Measurements from ENCODE around the gene BACH1.
A peak's percentile ranks its signal among the peaks of the same experiment; 100 is the strongest.

BACH1 gene

DNA sequence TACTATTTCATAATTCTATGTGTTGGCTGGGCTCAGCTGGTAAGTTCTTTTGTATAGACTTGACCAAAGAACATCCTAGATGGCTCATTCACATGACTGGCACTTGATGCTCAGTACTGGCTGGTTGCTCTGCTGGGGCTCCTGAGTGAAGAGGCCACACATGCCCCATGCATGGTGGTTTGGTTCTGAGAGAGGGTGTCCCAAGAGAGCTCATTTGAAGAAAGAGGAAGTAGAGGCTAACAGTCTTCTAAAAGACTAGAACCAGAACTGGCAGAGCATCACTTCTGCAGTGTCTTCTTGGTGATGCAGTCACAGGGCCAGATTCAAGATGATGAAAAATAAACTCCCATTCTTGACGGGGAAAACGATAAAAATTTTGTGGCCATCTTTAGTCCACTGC is 5.2 kb upstream of the BACH1 start:
- no peak overlapping the region for H3K27ac ChIP-seq
- no peak overlapping the region for H3K4me3 ChIP-seq
- DNase-seq (ENCODE audit: low spot score): no peak
- TF ChIP-seq, protein P1, sequence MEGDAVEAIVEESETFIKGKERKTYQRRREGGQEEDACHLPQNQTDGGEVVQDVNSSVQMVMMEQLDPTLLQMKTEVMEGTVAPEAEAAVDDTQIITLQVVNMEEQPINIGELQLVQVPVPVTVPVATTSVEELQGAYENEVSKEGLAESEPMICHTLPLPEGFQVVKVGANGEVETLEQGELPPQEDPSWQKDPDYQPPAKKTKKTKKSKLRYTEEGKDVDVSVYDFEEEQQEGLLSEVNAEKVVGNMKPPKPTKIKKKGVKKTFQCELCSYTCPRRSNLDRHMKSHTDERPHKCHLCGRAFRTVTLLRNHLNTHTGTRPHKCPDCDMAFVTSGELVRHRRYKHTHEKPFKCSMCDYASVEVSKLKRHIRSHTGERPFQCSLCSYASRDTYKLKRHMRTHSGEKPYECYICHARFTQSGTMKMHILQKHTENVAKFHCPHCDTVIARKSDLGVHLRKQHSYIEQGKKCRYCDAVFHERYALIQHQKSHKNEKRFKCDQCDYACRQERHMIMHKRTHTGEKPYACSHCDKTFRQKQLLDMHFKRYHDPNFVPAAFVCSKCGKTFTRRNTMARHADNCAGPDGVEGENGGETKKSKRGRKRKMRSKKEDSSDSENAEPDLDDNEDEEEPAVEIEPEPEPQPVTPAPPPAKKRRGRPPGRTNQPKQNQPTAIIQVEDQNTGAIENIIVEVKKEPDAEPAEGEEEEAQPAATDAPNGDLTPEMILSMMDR (IDR thresholded peaks at IDR 0.05): no peak

DNA sequence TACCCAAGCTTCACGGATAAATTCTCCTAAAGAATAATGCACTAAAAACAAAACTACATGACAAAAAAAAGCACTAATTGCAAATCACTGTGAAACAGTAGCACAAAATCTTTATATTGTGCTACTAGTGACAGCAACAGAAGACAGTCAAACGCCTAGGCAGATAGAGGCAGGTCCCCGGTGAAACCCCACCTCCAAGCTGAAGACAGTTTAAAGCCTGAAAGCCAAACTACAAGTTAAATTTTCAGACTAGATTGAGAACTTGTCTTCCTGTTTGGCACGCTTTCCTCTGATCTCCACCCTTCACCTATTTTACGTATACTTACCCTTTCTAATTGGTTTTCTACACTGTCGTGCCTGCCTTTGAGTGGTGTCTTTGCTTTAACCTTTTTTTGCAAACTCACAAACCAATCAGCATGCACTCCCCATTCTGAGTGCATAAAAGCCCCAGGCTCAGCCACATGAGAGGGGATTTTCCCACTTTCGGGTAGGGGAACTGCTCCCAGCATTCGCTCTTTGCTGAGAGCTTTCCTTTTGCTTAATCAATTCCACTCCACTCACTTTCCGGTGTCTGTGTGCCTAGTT is 3.6 kb upstream of the BACH1 start:
- Histone ChIP-seq H3K27ac (no peak overlapping the region), H3K4me3 (no peak overlapping the region)
- TF ChIP-seq, protein P1 (IDR thresholded peaks at IDR 0.05): no peak
- no peak for DNase-seq (ENCODE audit: low spot score)

DNA sequence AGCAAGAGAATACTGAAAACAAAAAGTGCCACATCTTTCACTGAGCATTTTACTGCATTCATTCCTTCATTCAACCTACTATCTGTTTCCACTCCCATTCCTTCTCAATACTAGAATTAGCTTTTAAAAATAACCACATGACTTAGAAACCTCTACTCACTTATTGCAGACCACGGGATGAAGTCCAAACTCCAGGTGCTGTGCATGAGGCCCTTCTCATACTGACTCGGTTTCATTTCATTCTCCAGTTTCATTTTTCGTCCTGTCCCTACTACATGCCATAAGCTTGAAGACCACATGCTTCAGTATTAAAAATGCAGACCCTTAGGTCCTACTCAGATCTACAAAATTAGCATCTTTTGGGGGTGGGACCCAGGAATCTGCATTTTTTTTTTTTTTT is 2.3 kb upstream of the BACH1 start:
- H3K27ac ChIP-seq: no peak overlapping the region
- TF ChIP-seq, protein P1 (IDR thresholded peaks at IDR 0.05): no peak
- no peak for DNase-seq (ENCODE audit: low spot score)
- H3K4me3 ChIP-seq: no peak overlapping the region

DNA sequence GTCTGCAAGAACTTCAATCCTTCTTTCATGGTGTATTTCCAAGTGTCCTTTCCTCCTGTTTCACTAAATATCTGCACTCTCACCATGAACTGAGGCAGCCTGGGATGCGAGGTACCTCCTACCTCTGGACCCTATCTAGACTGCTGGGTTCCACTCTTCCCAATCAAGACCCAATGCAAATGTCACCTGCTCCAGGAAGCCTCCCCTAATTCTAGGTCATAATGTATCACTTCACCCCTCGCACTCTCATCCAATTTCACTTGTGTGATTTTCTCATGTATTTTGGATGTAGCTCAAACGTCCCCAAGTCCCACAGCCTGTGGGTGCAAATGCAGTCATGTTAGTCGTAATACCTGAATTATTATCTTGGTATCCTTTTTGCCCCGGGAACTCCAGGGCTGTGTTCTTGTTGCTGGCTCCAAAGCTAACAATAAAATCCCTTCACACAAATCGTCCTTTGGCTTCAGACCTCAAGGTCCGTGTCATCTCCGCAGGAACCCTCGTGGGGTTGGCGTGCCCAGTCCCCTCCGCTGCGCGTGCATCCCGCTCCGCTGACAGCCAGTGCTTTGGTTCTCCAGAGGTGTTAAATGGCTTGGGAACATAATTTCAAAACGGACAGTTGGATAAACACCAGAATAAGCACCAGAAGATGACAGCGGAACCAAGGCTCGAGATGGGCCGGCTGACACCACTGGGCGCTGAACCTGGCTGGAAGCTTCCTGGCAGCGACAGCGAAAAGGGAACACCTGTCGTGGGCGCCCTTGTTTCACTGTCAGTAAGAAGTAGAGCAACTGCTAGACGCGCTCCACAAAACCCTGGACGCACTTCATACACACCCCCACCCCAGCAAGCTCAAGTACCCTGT is 1.0 kb upstream of the BACH1 start:
- Histone ChIP-seq H3K4me3 (peak overlapping the region; percentile 92), H3K27ac (peak overlapping the region; percentile 98 to 99)
- no peak for DNase-seq (ENCODE audit: low spot score)

DNA sequence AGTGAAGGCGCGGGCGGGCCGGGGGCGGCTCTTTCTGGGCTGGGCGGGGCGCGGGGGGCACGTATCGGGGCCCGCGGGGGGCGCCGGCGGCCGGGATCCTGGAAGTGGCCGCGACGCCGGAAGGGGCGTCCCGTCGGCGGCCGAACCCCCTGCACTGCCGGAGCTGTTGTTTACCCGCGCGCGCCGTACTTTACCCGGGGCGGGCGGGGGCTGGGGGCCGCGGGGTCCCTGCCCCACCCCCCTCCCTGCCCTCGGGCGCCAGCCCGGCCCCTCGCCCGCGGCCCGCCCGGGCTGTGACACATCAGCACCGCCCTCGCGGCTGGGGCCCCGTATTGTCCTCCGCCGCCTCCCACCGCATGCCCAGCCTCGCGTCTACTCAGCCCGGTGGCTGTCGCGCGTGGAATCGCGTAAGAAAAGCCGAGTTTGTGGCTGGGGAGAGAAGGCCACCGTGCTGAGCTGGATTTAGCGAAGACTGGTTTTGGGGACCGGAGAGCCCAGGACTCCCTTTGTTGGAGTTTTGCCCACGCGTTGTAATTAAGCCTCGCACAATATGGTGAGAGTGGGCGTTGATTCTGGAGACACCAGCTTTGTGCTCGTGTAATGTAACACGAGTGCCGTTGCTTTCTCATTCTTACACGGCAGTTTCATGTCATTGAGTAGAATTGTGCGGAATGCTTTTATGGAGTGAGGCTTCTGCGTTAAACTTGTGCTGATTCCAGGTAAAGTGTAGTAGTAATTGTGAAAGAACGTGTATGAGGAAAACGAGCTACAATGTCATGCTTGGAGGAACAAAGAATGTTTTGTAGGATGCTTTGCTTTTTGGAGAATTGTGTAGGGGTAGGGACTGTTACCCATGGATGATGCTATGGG is 559 bp downstream of the BACH1 start:
- TF ChIP-seq, protein P1 (IDR thresholded peaks at IDR 0.05): peak; percentile 10
- H3K4me3 ChIP-seq: peak overlapping the region; percentile 92
- H3K27ac ChIP-seq: peak overlapping the region; percentile 98 to 99
- peak; percentile 82 for DNase-seq (ENCODE audit: low spot score)

More for the DNA sequence above, 1.0 kb upstream of the BACH1 start:
- TF ChIP-seq, protein P1 (IDR thresholded peaks at IDR 0.05): no peak

DNA sequence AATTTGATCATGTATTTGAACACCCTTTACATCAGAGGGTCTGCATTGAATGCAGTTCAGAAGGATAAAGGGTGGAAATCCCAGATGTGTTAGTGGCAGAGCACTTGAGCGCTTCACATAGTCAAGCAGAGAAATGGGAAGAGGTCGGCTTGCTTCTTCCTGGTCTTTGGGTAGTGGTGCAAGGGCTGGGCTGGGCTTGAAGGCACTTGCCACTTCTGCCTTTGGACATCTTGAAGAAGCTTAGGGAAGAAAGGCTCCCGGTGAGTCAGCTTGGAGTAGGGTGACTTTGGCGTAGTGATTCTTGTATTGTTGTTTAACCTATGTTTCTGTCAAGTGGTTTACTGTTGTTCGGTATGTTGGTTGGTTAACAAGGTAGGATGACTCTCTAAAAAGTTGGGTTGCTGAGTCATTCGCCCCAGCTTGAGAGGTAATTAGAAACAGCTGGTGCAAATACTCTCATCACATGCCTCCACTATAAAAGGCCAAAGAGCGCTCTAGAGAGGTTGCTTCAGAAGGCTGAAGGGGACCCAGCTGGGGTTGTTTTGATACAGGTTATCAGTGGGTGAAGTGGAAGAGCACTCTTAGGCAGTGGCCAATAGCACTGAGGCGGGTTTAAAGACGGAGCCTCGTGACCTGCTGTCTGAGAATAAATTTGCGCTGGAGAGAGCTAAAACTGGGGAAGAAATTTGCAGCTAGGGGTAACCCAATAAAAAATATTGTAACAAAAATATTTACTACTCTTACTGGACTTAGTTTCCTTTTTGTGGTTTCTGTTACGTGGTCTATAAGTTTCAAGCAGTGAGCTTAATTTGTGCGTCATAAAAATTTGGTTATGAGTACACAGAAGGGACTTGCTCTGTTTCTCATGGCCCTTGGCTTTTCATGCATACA is 1.4 kb downstream of the BACH1 start:
- H3K4me3 ChIP-seq: peak overlapping the region; percentile 92
- TF ChIP-seq, protein P1 (IDR thresholded peaks at IDR 0.05): no peak
- peak; percentile 76 for DNase-seq (ENCODE audit: low spot score)
- H3K27ac ChIP-seq: peak overlapping the region; percentile 98 to 99

Measured in coronary artery (tissue), 2 donors.